ENCODE results near the gene SNTG2.
"Not testable (repeated sequence)": the region's sequence is repeated elsewhere in the genome, so short reads cannot be mapped to it uniquely, and the experiment has no call there.

The SNTG2 gene

DNA sequence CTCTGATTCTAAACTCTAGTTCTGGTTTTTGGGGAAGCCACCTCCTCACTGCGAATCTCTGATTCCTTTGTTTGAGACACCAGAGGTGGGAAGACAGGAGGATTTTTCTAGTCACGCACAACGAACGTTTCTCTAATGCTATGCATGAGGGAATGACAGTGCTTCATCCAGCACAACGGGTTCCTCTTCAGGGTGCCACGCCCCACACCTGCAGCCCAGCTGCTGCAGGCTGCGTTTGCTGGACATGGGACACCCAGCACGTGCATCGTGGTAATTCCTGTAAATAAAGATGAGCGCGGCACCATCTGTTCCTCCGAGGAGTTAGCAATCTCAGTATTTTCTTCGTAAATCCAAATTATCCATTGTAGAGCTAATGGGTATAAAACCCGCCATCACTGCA is 425.1 kb downstream of the SNTG2 start:
- no peak for DNase-seq (ENCODE audit: low read depth in 2 of 2)

DNA sequence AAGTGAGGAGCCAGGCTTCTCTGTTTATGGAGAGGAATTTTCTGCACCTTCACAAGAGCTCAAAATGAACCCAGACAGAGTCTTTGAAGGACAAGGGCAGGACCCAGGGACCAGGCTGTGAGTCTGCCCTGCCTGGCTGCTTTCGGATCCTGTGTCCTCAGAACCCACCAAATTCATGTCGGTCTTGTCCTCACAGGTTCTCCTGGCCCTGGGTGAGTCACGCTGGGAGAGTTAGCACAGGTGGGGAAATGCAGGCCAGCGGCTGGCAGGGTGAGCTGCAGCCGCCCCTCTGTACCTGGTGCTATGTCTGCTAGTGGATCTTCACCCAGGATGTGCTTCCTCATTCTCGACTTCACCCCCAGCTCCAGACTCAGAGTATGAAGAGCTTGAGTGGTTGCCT is 426.8 kb downstream of the SNTG2 start:
- DNase-seq (ENCODE audit: low read depth in 2 of 2): no peak

DNA sequence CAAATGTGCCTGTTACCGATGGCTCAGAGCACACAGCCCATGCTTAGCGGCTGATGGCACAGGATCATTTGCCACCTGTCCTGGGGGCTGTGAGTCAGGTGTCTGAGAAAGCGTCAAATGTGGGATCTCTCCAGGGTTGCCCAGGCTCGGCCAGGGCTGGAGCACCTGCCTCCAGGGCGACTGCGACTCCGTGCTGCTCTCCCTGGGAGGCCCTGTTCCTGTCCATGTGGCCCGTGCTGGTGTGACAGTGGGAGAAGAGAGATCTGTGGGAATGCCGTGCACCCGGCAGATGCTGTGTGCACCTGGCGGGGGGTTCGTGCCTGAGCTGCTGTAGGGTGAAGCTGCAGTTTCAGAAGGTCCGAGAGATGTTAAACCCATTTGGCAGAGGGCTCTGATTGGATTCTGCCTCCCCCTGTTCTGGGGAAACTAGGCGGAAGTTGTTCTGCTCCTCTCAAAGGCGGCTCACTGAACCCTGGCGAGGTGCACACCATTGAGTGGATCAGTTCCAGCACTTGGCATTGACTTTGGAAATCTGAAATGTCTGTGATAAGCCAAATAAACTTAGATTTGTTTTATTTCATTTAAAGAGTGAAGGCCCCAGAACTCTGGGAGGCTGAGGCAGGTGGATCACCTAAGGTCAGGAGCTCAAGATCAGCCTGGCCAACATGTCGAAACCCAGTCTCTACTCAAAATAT is 428.0 kb downstream of the SNTG2 start:
- no peak for DNase-seq (ENCODE audit: low read depth in 2 of 2)

DNA sequence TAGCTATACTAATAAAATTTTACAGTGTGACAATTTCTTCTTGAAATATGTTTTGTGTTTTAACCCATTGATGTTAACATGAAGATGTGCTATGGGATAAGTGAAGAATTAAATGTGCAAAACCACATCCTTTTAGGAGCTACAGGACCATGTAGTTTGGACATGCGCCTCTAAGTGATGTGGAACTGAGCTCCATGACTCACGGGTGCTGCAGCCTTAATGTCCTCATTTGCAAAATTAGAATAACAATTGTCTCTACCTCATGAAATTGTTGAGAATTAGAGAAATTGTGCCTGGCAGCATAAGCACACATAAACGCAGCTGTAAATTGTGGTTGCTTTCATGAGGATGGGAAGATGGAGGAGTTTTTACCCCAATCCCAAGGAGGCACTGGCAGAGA is 431.0 kb downstream of the SNTG2 start:
- DNase-seq (ENCODE audit: low read depth in 2 of 2): no peak

GRCh38 chr2:1387954-1388725 is 437.5 kb downstream of the SNTG2 start:
- not testable (repeated sequence) for DNase-seq (ENCODE audit: low read depth in 2 of 2)

GRCh38 chr2:1390118-1390517 is 439.5 kb downstream of the SNTG2 start:
- DNase-seq (ENCODE audit: low read depth in 2 of 2): not testable (repeated sequence)

GRCh38 chr2:1393321-1393720 is 442.7 kb downstream of the SNTG2 start:
- no peak for DNase-seq (ENCODE audit: low read depth in 2 of 2)

DNA sequence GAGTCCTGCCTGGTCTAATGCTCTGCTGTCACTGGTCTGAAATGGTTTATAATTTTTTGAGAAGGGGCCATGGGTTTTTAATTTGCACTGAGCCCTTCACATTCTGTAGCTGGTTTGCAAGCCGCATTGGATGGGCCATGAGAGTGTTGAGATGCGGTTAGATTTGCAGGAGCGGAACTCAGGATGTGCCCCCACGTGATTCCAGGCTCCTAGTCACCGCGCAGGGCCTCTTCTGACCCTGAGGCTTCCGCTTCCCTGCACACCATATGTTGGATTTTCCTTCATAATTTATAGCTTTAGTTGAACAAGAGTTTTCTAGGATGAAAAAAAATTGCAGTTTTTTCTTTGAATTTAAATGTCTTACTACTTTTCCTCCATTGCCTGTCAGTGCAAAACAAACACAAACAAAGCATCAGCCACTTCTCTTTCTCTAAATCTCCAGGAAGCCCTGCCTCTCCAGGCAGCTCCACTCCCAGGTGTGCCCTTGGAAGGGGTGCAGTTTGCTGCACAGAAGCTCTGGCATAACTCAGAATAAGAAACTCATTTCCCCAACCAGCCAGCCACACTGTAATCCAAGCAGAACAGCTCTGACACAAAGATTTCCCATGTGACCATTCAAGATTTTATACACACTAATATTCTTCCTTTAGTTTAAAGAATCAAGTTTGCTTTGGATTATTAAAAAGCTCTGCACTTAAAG is 444.2 kb downstream of the SNTG2 start:
- no peak for DNase-seq (ENCODE audit: low read depth in 2 of 2)

DNA sequence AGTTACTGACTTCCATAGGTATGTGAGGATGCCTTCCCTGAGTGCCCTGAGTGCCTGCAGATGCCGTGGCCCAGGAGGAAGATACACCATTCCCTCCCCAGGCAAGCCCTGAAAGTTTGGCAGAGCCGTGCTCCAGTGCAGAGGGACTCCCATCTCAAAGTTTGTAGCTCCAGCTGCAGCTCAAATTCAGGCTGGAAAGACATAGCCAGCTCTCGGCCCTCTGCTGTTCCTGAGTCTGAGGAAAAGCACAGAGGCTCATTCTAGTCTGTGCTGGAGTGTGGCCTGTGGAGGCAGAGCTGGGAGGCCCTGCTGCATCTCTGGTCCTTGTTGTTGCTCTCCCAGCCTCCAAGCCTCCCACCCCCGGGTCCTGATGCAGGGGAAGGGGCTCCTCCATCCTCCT is 446.7 kb downstream of the SNTG2 start:
- no peak for DNase-seq (ENCODE audit: low read depth in 2 of 2)

GRCh38 chr2:1398191-1398590 is 447.5 kb downstream of the SNTG2 start:
- no peak for DNase-seq (ENCODE audit: low read depth in 2 of 2)

- DNase-seq (ENCODE audit: low read depth in 2 of 2): no peak
These were observed 450.5 kb downstream of the SNTG2 start for GRCh38 chr2:1400943-1401735.

DNA sequence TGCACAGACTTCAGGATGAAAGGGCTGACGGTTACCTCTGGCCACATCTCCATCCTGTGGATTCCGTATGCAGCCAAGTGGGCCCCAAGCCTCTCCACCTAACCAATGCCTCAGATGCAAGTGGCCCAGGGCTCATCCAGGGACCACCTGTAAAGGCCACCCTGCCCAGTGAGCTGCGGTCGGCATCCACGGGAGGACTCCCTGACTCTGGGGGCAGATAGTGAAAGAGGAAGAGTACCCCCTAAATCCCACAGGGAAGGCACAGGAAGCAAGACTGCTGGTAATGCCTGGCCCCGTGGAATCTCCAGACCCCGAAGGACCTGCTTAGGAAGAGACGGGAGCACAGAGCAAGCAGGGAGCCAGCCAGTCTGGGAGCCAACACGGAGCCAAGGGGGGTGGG is 451.4 kb downstream of the SNTG2 start:
- DNase-seq (ENCODE audit: low read depth in 2 of 2): no peak

- DNase-seq (ENCODE audit: low read depth in 2 of 2): no peak
These were observed 452.9 kb downstream of the SNTG2 start for GRCh38 chr2:1403565-1403964.

- DNase-seq (ENCODE audit: low read depth in 2 of 2): no peak
These were observed 454.5 kb downstream of the SNTG2 start for GRCh38 chr2:1405124-1405523.

- DNase-seq (ENCODE audit: low read depth in 2 of 2): no peak
These were observed 455.3 kb downstream of the SNTG2 start for GRCh38 chr2:1405967-1406366.

GRCh38 chr2:1406434-1406833 is 455.8 kb downstream of the SNTG2 start:
- DNase-seq (ENCODE audit: low read depth in 2 of 2): no peak

- no peak for DNase-seq (ENCODE audit: low read depth in 2 of 2)
These were observed 457.5 kb downstream of the SNTG2 start for GRCh38 chr2:1407950-1408675.

DNA sequence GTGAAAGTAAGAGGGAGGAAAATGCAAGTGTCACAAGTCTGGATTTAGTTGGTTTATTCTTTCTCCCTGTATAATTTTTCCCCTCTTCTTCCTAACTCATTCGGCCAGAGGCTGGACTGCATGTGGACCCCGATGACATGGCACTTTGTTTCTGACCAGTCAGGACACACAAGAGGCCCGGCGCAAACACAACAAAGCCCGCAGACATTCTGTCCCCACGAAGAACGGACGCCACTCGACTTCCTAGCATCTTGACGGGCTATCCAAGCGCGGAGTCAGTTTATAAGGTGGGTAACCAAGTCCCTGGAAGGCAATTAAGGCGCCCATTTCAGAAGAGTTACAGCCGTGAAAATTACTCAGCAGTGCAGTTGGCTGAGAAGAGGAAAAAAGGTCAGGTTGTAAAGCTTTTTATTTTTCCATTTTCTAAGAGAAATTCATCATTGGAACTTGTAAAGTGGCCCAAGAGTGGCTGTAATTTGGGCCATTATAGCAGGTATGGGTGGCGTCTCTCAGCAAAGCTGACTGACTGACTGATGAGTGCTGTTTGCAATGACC is 462.6 kb downstream of the SNTG2 start, which contains the start of gene TPO:
TPO (plus strand) TSS at position 308 of the 555 bp plus-strand sequence. CDS start 946 bp downstream, outside the sequence.
- DNase-seq (ENCODE audit: low read depth in 2 of 2): no peak

DNA sequence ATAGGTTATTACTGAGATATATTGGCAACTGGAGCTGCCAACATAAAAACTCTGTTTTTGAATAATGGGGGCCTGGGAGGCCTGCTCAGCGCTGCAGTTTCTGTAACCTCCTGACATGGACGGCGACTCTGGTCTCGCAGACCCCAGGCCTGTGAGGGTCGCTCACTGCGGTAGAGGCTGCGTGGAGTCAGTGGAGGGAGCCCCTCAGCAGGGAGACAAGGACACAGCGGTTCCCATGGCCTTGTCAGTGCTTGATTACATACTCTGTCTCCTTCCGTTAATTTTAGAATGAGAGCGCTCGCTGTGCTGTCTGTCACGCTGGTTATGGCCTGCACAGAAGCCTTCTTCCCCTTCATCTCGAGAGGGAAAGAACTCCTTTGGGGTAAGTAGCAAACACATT is 463.5 kb downstream of the SNTG2 start:
- no peak for DNase-seq (ENCODE audit: low read depth in 2 of 2)

- DNase-seq (ENCODE audit: low read depth in 2 of 2): not testable (repeated sequence)
These were observed 464.3 kb downstream of the SNTG2 start for GRCh38 chr2:1414901-1415300.

DNA sequence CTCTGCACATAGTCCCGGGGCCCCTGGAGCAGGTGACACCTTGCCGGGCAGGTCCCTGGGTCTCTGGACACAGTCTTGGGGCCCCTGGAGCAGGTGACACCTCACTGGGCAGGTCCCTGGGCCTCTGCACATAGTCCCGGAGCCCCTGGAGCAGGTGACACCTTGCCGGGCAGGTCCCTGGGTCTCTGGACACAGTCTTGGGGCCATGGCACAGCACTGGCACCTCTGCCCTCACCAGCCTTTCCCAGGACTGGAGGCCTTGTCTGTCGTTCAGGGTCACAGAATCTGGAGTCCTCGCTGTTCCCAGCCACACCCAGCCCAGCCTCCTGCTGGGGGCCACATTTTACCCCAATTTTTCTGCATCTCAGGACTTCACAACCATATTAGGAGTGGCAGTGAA is 464.9 kb downstream of the SNTG2 start:
- DNase-seq (ENCODE audit: low read depth in 2 of 2): no peak

All from stimulated activated CD4-positive, alpha-beta T cell treated with anti-CD3 and anti-CD28 coated beads, Interleukin-15, amount 100 ng/mL, for 48 hours (primary cell).